Measurements from ENCODE around the gene KRT9. TPM values are rescaled to one million over a fixed set of nuclear protein-coding genes. Genes with fewer than 3 reads are reported as not detected.

The KRT9 gene
- total and polyA plus RNA-seq, 7 donors: not detected

- WGBS, 2 donors: 61 to 67% methylated on average over 7 of the region's 7 CpGs
- DNase-seq: no peak
- H3K4me1 ChIP-seq: peaks cover 0 to 6% (median 2%) of the 10 kb centered on the region in 4 donors
- H3K27me3 ChIP-seq: peaks cover 0 to 3% (median 0%) of the 10 kb centered on the region in 3 donors
- no peak overlapping the region for H3K4me3 ChIP-seq
- no peaks in the 10 kb centered on the region for H3K9me3 ChIP-seq
- H3K27ac ChIP-seq: no peak overlapping the region
- intact Hi-C loops (cut with DNase I): no loop called here
- TF ChIP-seq, protein P1, sequence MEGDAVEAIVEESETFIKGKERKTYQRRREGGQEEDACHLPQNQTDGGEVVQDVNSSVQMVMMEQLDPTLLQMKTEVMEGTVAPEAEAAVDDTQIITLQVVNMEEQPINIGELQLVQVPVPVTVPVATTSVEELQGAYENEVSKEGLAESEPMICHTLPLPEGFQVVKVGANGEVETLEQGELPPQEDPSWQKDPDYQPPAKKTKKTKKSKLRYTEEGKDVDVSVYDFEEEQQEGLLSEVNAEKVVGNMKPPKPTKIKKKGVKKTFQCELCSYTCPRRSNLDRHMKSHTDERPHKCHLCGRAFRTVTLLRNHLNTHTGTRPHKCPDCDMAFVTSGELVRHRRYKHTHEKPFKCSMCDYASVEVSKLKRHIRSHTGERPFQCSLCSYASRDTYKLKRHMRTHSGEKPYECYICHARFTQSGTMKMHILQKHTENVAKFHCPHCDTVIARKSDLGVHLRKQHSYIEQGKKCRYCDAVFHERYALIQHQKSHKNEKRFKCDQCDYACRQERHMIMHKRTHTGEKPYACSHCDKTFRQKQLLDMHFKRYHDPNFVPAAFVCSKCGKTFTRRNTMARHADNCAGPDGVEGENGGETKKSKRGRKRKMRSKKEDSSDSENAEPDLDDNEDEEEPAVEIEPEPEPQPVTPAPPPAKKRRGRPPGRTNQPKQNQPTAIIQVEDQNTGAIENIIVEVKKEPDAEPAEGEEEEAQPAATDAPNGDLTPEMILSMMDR (IDR thresholded peaks at IDR 0.05): no peak
- TF ChIP-seq POLR2AphosphoS5 (IDR thresholded peaks at IDR 0.05) (no peak), POLR2A (IDR thresholded peaks at IDR 0.05) (no peak), EP300 (IDR thresholded peaks at IDR 0.05) (no peak)
- H3K36me3 ChIP-seq: no peaks in the 10 kb centered on the region
Observed at GRCh38 chr17:41539979-41540701, 31.7 kb downstream of the KRT9 start.

GRCh38 chr17:41539071-41539492 lies 32.8 kb downstream of the KRT9 start:
- no peak overlapping the region for H3K27ac ChIP-seq
- TF ChIP-seq, protein P1 (IDR thresholded peaks at IDR 0.05): no peak
- TF ChIP-seq POLR2AphosphoS5 (IDR thresholded peaks at IDR 0.05): no peak
- DNase-seq: no peak
- 85 to 93% methylated on average over 5 of the region's 5 CpGs for WGBS, 2 donors
- intact Hi-C loops (cut with DNase I): no loop called here
- no peaks in the 10 kb centered on the region for H3K36me3 ChIP-seq
- H3K27me3 ChIP-seq: peaks cover 0 to 7% (median 0%) of the 10 kb centered on the region in 3 donors
- no peak overlapping the region for H3K4me3 ChIP-seq
- H3K9me3 ChIP-seq: no peaks in the 10 kb centered on the region
- H3K4me1 ChIP-seq: no peaks in the 10 kb centered on the region

DNA sequence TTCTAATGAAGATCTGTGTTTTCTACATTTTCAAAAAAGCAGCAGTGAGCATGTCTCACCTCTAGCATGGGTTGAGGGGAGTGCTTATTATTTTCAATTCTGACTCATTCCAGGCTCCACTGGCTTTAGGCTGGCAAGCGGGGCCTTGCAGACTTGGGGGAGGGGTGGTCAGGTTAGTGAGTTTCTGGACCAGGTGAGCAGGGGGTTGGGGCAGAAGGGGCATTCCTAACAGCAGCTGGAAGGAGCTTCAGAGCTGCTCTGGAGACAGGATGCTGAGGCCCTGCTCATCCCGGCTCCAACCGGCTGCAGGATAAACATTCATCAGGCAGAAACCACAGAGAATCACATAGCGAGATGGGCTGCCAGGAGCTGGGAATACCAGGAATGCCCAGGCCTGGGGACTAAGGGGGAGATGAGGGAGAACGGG lies 33.3 kb downstream of the KRT9 start:
- intact Hi-C loops (cut with DNase I): no loop called here
- Histone ChIP-seq H3K36me3 (no peaks in the 10 kb centered on the region), H3K9me3 (no peaks in the 10 kb centered on the region), H3K27ac (no peak overlapping the region), H3K27me3 (peaks cover 0 to 7% (median 0%) of the 10 kb centered on the region in 3 donors), H3K4me1 (no peaks in the 10 kb centered on the region), H3K4me3 (no peak overlapping the region)
- 78 to 86% methylated on average over 5 of the region's 5 CpGs for WGBS, 2 donors
- TF ChIP-seq, protein P1 (IDR thresholded peaks at IDR 0.05): no peak
- TF ChIP-seq EP300 (IDR thresholded peaks at IDR 0.05): no peak
- no peak for TF ChIP-seq POLR2A (IDR thresholded peaks at IDR 0.05)
- no peak for TF ChIP-seq POLR2AphosphoS5 (IDR thresholded peaks at IDR 0.05)
- DNase-seq: no peak

- WGBS, 2 donors: 87 to 89% methylated on average over 9 of the region's 9 CpGs
- intact Hi-C loops (cut with DNase I): no loop called here
- H3K27me3 ChIP-seq: peaks cover 0 to 7% (median 0%) of the 10 kb centered on the region in 3 donors
- no peak overlapping the region for H3K27ac ChIP-seq
- TF ChIP-seq EP300 (IDR thresholded peaks at IDR 0.05): no peak
- H3K36me3 ChIP-seq: no peaks in the 10 kb centered on the region
- no peak for DNase-seq
- no peak overlapping the region for H3K4me3 ChIP-seq
- no peaks in the 10 kb centered on the region for H3K9me3 ChIP-seq
- no peaks in the 10 kb centered on the region for H3K4me1 ChIP-seq
Observed at GRCh38 chr17:41537990-41538389, 33.9 kb downstream of the KRT9 start.

- H3K9me3 ChIP-seq: no peaks in the 10 kb centered on the region
- H3K4me1 ChIP-seq: no peaks in the 10 kb centered on the region
- DNase-seq: no peak
- intact Hi-C loops (cut with DNase I): no loop called here
- WGBS, 2 donors: 91 to 92% methylated on average over 7 of the region's 7 CpGs
- no peak overlapping the region for H3K27ac ChIP-seq
- H3K4me3 ChIP-seq: no peak overlapping the region
- H3K36me3 ChIP-seq: no peaks in the 10 kb centered on the region
- no peak for TF ChIP-seq POLR2A (IDR thresholded peaks at IDR 0.05)
- TF ChIP-seq POLR2AphosphoS5 (IDR thresholded peaks at IDR 0.05): no peak
- TF ChIP-seq, protein P1 (IDR thresholded peaks at IDR 0.05): no peak
- no peak for TF ChIP-seq EP300 (IDR thresholded peaks at IDR 0.05)
- peaks cover 0 to 7% (median 0%) of the 10 kb centered on the region in 3 donors for H3K27me3 ChIP-seq
Observed at GRCh38 chr17:41537614-41537954, 34.3 kb downstream of the KRT9 start.
